ENCODE measurements around the gene MACROD2.

DNA sequence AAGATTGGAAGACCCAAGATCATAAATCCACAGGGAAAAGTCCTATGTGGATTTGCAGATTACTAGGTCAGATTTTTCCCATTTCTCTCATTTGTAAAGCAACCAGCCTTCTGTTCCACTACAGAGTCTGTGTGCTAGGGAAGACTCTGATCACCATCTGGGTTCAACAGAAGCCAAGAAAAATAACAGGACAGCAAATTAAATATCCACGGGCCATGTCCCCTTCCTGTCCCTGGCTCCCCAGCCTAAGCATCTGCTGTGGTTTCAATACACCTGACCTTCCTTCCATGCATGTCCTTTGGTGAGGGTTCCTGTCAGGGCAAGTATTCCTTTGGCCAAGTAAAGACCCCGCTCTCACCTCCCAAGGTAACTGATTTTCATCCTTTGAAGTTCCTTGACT, 2019.1 kb downstream of the MACROD2 start:
- TF ChIP-seq CTCF (IDR thresholded peaks at IDR 0.05) (no peak), POLR2A (IDR thresholded peaks at IDR 0.05) (no peak)
